Endometrial microvascular endothelial cells (primary cell): ENCODE results near the gene ERP27. TPM values are rescaled to one million over a fixed set of nuclear protein-coding genes. Genes with fewer than 3 reads are reported as not detected.

Experiments used
- in situ Hi-C: cut with HindIII; loops from 2 replicates; pipeline ENCODE4 v1.10.0; 2017; ENCODE audit warnings: low sequenced_read_pairs, low pct_unique_long_range_greater_than_20kb; ENCODE audit errors: inconsistent ontology term
- total RNA-seq: library from RNA; depleted of rRNA; stranded (reverse); fragments of >200 nt; gene quantifications from one replicate; pipeline ENCODE4 v1.2.3, GENCODE V29; 2015; ENCODE audit errors: inconsistent ontology term

ERP27 gene
- total RNA-seq, 1 donor from 2014 or later, result 0.46 TPM

GRCh38 chr12:14960548-14961465 is 22.5 kb upstream of the ERP27 start:
- in situ Hi-C loops, result no loop called here

DNA sequence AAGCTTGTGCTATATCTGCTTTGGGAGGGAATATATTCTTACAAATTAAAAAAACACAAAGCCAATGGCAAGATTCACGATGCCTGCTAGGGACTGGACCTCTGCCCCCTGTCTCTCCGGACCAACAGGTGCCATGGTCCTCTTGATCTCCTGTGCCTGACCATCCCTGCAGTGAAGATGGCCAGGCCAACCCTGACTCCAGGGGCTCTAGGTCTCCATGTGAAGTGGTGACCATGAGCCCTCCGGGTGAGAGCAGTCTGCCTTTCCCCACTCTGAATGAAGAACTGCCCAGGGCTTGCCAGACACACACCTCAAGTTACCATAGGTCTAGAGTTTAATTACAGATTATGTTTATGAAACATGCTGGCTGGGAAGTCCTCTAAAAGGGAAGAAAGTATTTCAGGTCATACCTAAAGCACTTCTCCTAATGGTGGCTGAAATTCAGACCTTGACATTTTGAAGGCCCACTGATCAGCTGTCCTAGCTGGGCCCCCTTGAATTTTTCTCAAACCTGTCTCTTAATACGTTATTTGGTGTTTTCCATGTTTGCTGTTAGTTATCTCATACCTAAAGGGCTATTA is 21.7 kb upstream of the ERP27 start:
- in situ Hi-C loops, result loop anchor here (10.0 kb wide), 1 partner anchor 185 kb away; a partner anchor contains a TSS

- in situ Hi-C loops, result loop anchor here (10.0 kb wide), 1 partner anchor 185 kb away; a partner anchor contains a TSS
Measured at GRCh38 chr12:14959463-14959862, 21.1 kb upstream of the ERP27 start.

- in situ Hi-C loops, result loop anchor here (10.0 kb wide), 1 partner anchor 184 kb away; a partner anchor contains a TSS
Measured at GRCh38 chr12:14959126-14959440, 20.7 kb upstream of the ERP27 start.

DNA sequence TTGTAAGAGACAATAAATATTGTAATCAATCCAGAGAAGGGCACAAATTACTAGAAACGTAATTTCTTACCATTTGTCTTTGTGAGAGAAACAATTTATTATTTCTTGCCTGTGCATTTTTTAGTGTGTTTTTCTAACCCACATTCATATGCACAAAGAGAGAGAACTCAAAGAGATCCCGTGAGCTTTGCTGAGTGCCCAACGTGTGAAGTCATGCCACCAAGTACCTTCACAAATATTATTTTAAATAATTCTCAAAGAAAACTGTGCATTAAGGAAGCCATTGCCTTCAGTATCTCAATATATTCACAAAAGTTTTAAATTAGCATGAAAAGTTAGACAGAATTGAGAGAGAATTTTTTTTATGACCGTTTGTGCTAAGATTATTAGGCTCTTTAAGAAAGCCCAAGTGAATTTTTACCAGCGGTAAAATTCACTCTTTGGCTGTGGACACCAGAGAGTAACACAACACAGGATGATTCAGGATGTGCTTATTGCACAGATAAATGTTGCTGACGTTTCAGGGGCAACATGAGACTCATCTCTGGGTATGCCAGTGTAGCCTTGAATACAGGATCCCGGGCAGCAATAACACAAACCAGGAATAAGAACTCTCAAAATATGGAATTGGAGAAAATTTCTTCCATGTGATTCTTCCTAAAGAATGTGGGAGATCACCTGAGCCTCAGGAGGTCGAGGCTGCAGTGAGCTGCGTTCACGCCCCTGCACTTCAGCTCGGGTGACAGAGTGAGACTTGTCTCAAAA is 20.2 kb upstream of the ERP27 start:
- in situ Hi-C loops, result loop anchor here (10.0 kb wide), 1 partner anchor 184 kb away; a partner anchor contains a TSS

DNA sequence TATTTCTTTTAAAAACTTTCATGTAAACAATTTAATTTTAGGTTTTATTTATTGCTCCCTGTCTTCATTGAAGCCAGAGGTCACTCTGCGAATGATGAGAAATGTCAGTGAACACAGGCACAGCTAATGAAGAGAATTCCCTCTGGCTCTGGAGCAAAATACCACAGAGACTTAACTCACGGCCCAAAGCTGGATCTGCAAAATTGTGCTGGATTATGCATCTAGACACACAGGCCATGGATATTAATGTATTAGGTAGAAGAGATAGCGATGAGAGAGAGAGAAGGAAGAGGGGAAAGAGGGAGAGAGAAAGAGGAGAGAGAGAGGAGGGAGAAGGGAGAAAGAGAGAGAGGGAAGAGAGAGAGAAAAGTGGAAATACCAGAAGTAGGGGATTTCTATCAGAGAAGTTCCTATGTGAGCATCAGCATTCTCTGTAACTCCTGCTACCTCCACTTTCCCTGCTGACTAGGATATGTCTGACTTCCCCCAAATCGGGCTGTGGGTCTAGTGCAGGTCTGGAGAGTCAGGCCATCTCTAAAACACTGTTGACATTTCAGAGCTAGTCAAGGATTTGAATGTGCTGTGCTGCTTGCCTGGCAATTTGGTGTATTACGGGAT is 19.3 kb upstream of the ERP27 start:
- in situ Hi-C loops, result loop anchor here (10.0 kb wide), 1 partner anchor 183 kb away; a partner anchor contains a TSS

GRCh38 chr12:14956905-14957304 is 18.6 kb upstream of the ERP27 start:
- in situ Hi-C loops, result loop anchor here (10.0 kb wide), 1 partner anchor 182 kb away; a partner anchor contains a TSS

DNA sequence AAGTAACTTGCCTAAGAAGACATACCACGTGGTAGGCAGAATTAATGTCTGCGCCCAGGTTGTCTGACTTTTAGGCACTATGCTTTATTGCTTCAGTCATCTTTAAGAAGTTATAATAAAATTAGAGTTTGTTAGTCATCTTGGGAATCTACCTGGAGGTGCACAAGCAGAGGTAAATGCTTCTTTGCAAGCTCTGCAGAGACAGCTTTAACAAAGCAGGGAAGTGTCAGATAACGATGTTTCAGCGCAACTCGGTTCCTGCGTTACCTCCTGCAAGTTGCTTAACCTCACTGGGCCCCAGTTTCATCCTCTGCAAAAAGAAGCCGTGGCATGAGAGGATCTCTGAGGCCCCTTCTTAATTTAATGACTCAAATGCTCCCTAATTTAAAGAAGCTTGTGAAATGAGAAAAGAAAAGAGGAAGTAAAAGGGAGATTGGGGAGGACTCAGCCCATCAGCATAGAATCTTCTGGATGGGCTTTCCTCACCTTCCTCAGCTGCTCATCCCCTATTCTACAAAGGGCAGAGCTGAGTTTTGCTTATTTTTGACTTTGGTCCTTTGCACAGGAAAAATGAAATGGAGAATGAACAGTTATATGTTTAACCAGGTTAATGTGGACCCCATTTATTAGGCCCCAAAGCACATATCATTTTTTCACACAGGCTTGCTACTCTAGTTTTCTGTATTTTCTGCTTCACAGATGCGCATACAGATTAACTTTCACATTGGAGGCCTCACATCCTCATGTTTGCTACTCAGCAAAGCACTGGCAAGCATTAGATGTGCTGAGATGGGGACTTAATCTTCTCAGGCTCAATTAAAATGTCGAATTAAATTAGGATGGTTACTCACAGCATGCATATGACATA is 17.9 kb upstream of the ERP27 start:
- in situ Hi-C loops, result loop anchor here (10.0 kb wide), 1 partner anchor 181 kb away; a partner anchor contains a TSS

- in situ Hi-C loops, result loop anchor here (10.0 kb wide), 1 partner anchor 179 kb away; a partner anchor contains a TSS
Measured at GRCh38 chr12:14954269-14954668, 15.9 kb upstream of the ERP27 start.

DNA sequence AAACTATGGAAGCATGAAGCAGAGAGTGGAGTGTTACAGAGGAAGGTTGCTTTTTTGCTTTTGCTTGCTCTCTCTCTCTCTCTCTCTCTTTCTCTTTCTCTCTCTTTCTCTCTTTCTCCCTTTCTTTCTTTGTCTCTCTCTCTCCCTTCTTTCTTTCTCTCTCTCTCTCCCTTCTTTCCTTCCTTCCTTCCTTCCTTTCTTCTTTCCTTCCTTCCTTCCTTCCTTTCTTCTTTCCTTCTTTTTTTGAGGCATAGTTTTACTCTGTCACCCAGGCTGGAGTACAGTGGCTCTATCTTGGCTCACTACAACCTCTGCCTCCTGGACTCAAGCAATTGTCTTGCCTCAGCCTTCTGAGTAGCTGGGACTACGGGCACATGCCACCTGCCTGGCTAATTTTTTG is 15.4 kb upstream of the ERP27 start:
- in situ Hi-C loops, result loop anchor here (10.0 kb wide), 1 partner anchor 179 kb away; a partner anchor contains a TSS

DNA sequence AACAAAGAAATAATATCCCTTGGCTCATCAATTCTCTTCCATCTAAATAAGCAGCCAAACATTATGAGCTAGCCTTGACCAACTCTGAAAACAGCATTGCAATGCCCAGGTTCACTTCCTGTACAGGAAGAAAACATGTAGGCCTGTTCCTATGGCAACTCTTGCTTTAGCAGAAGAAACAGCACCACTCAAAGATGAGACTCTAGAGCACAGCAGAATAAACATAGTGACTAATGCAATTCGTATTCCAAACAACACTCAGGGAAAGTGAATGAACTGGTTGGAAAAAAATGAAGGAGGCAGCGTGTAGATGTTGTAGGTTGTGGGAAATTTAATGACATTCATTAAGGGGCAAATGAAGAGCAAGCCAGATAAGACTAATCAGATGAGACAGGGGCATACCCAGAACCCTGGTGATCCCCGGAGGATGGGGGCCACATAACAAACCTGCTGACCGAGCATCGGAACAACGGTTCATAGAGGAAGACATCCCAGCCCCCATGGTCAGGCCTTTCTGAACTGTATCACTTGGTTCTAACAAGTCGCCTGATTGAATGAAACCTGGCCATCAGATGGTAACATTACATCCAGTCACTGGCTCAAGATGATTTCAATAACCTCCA is 14.1 kb upstream of the ERP27 start:
- in situ Hi-C loops, result loop anchor here (10.0 kb wide), 1 partner anchor 178 kb away; a partner anchor contains a TSS

GRCh38 chr12:14951851-14952250 is 13.5 kb upstream of the ERP27 start:
- in situ Hi-C loops, result loop anchor here (10.0 kb wide), 1 partner anchor 177 kb away; a partner anchor contains a TSS

DNA sequence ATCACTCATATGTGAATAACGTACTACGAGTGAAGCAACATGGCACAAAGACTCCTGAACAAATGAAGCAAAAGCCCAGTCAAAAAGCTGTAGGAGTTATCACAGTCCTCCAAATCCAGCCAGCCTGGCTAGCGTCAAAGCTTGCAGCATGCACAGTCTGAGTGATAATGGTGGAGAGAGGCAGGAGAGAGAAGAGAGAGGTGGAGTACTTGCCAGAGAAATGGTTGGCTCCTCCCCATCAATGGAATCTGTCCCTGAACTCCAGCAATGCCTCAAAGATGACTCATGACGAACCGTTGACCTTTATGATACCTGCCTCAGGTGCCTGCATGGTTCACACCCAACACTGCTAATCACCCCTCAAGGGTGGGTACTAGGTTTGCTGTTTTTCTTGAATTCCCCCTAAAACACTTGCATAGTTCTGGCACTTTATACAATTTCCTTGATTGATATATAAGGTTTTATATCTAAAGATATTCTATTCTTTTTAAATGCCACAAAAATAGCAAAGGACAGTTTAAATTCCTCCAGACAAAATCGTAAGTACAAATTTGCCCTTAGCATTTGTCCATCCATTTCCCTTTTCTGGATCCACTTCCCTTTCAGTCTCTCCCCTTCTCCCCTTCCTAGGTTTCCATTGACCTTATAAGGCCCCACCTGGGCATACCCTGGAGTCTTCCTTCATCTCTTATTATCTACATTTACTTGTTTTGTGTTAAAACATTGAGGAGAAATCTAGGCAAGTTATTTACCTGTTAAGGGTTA is 12.8 kb upstream of the ERP27 start:
- in situ Hi-C loops, result loop anchor here (10.0 kb wide), 1 partner anchor 176 kb away; a partner anchor contains a TSS

DNA sequence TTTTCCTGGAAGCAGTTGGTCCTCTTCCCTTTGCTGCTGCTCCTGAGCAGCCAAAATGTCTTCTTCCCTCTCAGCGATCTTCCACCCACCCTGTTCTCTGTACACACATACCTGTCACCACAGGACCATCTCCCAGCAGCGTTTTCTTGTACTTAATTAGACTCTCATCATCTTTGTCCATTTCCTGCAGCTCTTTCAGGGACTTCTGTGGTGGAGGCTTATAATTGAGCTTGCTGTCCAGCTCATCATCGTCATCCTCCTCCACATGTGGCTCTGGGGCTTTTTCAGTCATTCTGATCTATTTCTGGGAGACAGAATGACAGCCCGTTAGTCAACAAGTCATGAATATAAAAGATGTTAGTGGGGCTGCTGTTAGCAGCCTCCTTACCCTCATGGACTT is 12.1 kb upstream of the ERP27 start:
- in situ Hi-C loops, result loop anchor here (10.0 kb wide), 1 partner anchor 176 kb away; a partner anchor contains a TSS

GRCh38 chr12:14949631-14950030 is 11.3 kb upstream of the ERP27 start:
- in situ Hi-C loops, result loop anchor here (10.0 kb wide), 1 partner anchor 175 kb away; a partner anchor contains a TSS

DNA sequence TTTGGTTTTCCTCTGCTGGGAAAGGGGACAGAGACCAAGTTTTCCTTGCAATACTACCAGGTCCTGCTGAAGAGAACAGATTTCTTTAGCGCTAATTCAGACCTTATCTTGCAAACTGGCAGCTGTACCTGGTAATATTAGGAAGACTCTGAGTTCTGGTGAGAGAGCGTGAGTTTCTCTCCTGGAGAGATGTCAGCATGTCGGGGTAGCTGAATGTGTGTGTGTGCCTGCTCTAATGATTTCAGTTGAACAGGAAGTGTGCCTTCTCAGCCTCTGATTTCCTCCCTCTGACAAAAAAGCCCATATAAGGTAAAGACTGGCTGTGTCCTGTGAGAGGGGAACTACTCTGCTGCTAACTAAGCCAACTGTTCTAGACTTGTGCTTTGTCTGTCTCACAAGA is 10.3 kb upstream of the ERP27 start:
- in situ Hi-C loops, result no loop called here

DNA sequence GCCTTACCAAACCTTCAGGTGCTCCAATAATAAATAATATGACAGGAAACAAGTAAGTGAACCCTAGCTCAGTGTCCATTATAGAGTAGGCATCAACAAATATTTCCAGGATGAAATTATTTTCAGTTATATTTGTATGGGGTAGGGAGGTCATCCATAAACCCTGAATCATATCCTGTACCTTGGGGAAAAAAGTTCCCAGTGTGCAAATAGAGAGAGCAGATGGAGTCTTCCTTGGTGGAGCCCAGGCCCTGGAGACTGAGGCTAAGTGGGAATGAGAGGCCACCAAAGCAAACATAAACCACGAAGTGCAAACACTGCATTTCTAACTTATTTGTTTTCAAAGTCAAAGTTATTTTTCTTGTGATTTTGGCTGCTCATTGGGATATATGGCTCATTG is 8.5 kb upstream of the ERP27 start:
- in situ Hi-C loops, result no loop called here
